ENCODE measurements around the gene VAMP8.

The VAMP8 gene

GRCh38 chr2:85577386-85578242 is at the start of gene VAMP8:
Gene VAMP8 (plus strand): TSS chr2:85577586. CDS start chr2:85577647, 61 bp downstream.
- Histone ChIP-seq H3K4me1 (peaks cover 15% of the 10 kb centered on the region), H3K27ac (peak within 1 kb of the TSS; percentile 88), H3K27me3 (ENCODE audit: control insufficient read depth, insufficient read depth, low read length) (no peaks in the 10 kb centered on the region), H3K79me2 (peaks cover 4% of the 10 kb centered on the region), H3K9ac (no peak within 1 kb of the TSS), H3K36me3 (ENCODE audit: control insufficient read depth, insufficient read depth, low read length) (no peaks in the 10 kb centered on the region), H3K9me3 (ENCODE audit: control insufficient read depth, low read length) (no peaks in the 10 kb centered on the region), H3K4me3 (ENCODE audit: low read depth, low read length) (peak within 1 kb of the TSS; percentile 60), H2AFZ (peak within 1 kb of the TSS; percentile 75), H3K4me2 (ENCODE audit: low read length) (peak within 1 kb of the TSS; percentile 69)
- TF ChIP-seq, protein P1, sequence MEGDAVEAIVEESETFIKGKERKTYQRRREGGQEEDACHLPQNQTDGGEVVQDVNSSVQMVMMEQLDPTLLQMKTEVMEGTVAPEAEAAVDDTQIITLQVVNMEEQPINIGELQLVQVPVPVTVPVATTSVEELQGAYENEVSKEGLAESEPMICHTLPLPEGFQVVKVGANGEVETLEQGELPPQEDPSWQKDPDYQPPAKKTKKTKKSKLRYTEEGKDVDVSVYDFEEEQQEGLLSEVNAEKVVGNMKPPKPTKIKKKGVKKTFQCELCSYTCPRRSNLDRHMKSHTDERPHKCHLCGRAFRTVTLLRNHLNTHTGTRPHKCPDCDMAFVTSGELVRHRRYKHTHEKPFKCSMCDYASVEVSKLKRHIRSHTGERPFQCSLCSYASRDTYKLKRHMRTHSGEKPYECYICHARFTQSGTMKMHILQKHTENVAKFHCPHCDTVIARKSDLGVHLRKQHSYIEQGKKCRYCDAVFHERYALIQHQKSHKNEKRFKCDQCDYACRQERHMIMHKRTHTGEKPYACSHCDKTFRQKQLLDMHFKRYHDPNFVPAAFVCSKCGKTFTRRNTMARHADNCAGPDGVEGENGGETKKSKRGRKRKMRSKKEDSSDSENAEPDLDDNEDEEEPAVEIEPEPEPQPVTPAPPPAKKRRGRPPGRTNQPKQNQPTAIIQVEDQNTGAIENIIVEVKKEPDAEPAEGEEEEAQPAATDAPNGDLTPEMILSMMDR (IDR thresholded peaks at IDR 0.05) = no peak

DNA sequence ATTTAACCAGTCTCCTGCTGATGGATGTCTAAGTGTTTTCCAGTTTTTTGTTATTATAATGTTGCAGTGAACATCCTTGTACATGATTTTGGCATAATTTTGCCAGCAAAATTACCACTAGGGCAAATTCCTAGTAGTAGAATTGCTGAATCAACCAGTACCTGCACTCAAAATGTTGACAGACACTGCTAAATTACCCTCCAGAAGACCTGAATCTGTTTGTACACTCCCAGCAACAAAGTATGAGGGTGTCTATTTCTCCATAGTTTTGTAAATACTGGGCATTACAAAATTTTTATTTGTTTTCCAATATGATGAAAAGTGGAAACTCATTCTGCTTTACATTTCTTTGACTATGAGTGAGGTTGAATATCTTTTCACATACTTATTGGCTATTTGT is 49.6 kb upstream of the VAMP8 start:
- no peak overlapping the region for H3K4me3 ChIP-seq (ENCODE audit: low read depth, low read length)
- no peak overlapping the region for H3K9ac ChIP-seq

GRCh38 chr2:85528355-85528754 is 49.0 kb upstream of the VAMP8 start:
- no peaks in the 10 kb centered on the region for H3K36me3 ChIP-seq (ENCODE audit: control insufficient read depth, insufficient read depth, low read length)
- H3K9ac ChIP-seq = no peak overlapping the region
- no peaks in the 10 kb centered on the region for H3K27me3 ChIP-seq (ENCODE audit: control insufficient read depth, insufficient read depth, low read length)
- TF ChIP-seq, protein P1 (IDR thresholded peaks at IDR 0.05) = no peak
- H3K4me1 ChIP-seq = peaks cover 23% of the 10 kb centered on the region
- no peak overlapping the region for H3K4me2 ChIP-seq (ENCODE audit: low read length)
- no peak overlapping the region for H2AFZ ChIP-seq
- no peak overlapping the region for H3K4me3 ChIP-seq (ENCODE audit: low read depth, low read length)
- no peaks in the 10 kb centered on the region for H3K9me3 ChIP-seq (ENCODE audit: control insufficient read depth, low read length)
- H3K79me2 ChIP-seq = no peaks in the 10 kb centered on the region
- no peak overlapping the region for H3K27ac ChIP-seq

More for the DNA sequence above, 49.6 kb upstream of the VAMP8 start:
- H3K27ac ChIP-seq = no peak overlapping the region
- H2AFZ ChIP-seq = no peak overlapping the region
- peaks cover 25% of the 10 kb centered on the region for H3K4me1 ChIP-seq
- no peaks in the 10 kb centered on the region for H3K79me2 ChIP-seq
- H3K9me3 ChIP-seq (ENCODE audit: control insufficient read depth, low read length) = no peaks in the 10 kb centered on the region
- no peak overlapping the region for H3K4me2 ChIP-seq (ENCODE audit: low read length)
- no peaks in the 10 kb centered on the region for H3K27me3 ChIP-seq (ENCODE audit: control insufficient read depth, insufficient read depth, low read length)
- TF ChIP-seq, protein P1 (IDR thresholded peaks at IDR 0.05) = no peak
- H3K36me3 ChIP-seq (ENCODE audit: control insufficient read depth, insufficient read depth, low read length) = no peaks in the 10 kb centered on the region

GRCh38 chr2:85529809-85530208 is 47.6 kb upstream of the VAMP8 start:
- Histone ChIP-seq H3K4me3 (ENCODE audit: low read depth, low read length) (no peak overlapping the region), H3K9me3 (ENCODE audit: control insufficient read depth, low read length) (no peaks in the 10 kb centered on the region), H3K79me2 (no peaks in the 10 kb centered on the region), H2AFZ (no peak overlapping the region), H3K9ac (no peak overlapping the region), H3K4me1 (peaks cover 9% of the 10 kb centered on the region), H3K36me3 (ENCODE audit: control insufficient read depth, insufficient read depth, low read length) (no peaks in the 10 kb centered on the region), H3K27me3 (ENCODE audit: control insufficient read depth, insufficient read depth, low read length) (no peaks in the 10 kb centered on the region), H3K4me2 (ENCODE audit: low read length) (no peak overlapping the region), H3K27ac (no peak overlapping the region)
- TF ChIP-seq, protein P1 (IDR thresholded peaks at IDR 0.05) = no peak

All from parathyroid adenoma (tissue), 2 donors.